Neural cell (in vitro differentiated cells): Measurements from ENCODE around the gene NATD1.

ENCODE experiments used
- EZH2 ChIP-seq: fragments of 200-600, 300-800 bp; shearing (Covaris generic), sonication (generic); IDR thresholded peaks from 2 replicates; pipeline ENCODE4 v1.6.1; 2014; ENCODE audit warnings: antibody characterized with exemption, low read length, borderline replicate concordance, mild to moderate bottlenecking; ENCODE audit not compliant: insufficient read depth, poor library complexity, severe bottlenecking
- RAD21 ChIP-seq: fragments of 450-650 bp; conservative IDR thresholded peaks from 2 replicates; pipeline ENCODE4 v1.6.1; 2014; ENCODE audit warnings: antibody characterized with exemption, mild to moderate bottlenecking, moderate library complexity
- TF ChIP-seq, protein P1 (sequence below): fragments of 450-650 bp; IDR thresholded peaks from 2 replicates; pipeline ENCODE4 v1.5.1; 2014; ENCODE audit warnings: antibody characterized with exemption, mild to moderate bottlenecking, moderate library complexity; ENCODE audit not compliant: poor library complexity, severe bottlenecking
- TF ChIP-seq, protein P2 (sequence below): IDR thresholded peaks from 2 replicates; pipeline ENCODE4 v1.6.1; 2012; ENCODE audit warnings: borderline replicate concordance

DNA sequence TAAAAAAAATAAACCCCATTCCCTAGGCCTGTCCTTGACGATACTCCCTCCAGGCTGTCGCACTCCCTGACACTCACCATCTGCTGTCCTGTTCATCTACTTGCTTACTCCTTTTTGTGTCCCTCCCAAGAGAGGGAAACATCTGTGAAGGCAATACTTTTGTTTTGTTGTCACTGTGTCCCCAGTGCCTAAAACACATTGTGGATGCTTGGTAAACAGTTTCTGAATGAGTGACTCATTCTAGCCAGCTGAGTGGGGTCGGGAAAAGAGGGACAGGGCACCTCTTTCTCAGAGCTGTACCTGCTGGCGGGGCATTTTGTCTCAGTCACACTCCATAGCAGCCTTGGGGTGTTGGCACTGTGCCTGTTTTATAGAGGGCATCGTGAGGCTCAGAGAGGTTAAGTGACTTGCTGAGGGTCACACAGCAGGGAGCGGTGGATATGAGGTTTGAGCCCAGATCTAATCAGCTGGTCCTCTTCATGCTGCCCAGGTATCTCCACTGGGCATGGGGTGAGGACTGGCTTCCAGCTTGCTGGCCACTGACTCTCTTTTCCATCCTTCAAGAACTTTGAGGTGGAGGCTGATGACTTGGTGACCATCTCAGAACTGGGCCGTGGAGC is 46.9 kb upstream of the NATD1 start:
- TF ChIP-seq, protein P1, sequence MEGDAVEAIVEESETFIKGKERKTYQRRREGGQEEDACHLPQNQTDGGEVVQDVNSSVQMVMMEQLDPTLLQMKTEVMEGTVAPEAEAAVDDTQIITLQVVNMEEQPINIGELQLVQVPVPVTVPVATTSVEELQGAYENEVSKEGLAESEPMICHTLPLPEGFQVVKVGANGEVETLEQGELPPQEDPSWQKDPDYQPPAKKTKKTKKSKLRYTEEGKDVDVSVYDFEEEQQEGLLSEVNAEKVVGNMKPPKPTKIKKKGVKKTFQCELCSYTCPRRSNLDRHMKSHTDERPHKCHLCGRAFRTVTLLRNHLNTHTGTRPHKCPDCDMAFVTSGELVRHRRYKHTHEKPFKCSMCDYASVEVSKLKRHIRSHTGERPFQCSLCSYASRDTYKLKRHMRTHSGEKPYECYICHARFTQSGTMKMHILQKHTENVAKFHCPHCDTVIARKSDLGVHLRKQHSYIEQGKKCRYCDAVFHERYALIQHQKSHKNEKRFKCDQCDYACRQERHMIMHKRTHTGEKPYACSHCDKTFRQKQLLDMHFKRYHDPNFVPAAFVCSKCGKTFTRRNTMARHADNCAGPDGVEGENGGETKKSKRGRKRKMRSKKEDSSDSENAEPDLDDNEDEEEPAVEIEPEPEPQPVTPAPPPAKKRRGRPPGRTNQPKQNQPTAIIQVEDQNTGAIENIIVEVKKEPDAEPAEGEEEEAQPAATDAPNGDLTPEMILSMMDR: no peak
- no peak for TF ChIP-seq EZH2
- TF ChIP-seq, protein P2, sequence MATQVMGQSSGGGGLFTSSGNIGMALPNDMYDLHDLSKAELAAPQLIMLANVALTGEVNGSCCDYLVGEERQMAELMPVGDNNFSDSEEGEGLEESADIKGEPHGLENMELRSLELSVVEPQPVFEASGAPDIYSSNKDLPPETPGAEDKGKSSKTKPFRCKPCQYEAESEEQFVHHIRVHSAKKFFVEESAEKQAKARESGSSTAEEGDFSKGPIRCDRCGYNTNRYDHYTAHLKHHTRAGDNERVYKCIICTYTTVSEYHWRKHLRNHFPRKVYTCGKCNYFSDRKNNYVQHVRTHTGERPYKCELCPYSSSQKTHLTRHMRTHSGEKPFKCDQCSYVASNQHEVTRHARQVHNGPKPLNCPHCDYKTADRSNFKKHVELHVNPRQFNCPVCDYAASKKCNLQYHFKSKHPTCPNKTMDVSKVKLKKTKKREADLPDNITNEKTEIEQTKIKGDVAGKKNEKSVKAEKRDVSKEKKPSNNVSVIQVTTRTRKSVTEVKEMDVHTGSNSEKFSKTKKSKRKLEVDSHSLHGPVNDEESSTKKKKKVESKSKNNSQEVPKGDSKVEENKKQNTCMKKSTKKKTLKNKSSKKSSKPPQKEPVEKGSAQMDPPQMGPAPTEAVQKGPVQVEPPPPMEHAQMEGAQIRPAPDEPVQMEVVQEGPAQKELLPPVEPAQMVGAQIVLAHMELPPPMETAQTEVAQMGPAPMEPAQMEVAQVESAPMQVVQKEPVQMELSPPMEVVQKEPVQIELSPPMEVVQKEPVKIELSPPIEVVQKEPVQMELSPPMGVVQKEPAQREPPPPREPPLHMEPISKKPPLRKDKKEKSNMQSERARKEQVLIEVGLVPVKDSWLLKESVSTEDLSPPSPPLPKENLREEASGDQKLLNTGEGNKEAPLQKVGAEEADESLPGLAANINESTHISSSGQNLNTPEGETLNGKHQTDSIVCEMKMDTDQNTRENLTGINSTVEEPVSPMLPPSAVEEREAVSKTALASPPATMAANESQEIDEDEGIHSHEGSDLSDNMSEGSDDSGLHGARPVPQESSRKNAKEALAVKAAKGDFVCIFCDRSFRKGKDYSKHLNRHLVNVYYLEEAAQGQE: no peak
- no peak for TF ChIP-seq RAD21
